H1 (cell line): ENCODE data around the gene LCE1F. TPM values are rescaled to one million over a fixed set of nuclear protein-coding genes. Genes with fewer than 3 reads are reported as not detected.

Experiments used
- CTCF ChIA-PET: fragments of 300-600 bp; sonication (Branson Sonifier 250); formaldehyde crosslinking; loops from one replicate; lab custom pipeline; 2021; ENCODE audit not compliant: partially characterized antibody; lab: Charles Lee
- POLR2A ChIA-PET: fragments of 300-600 bp; sonication (Branson Sonifier 250); formaldehyde crosslinking; loops from one replicate; lab custom pipeline; 2021; ENCODE audit warnings: inconsistent platforms; ENCODE audit not compliant: partially characterized antibody; lab: Charles Lee
- DNase-seq, 2 experiments: peaks; one replicate each; pipeline versions ENCODE4 v3.0.0 to v3.0.0-alpha.2; 2010 to 2022; ENCODE audit warnings: low spot score in 2 of 2, low read depth in 1 of 2, mixed read lengths in 1 of 2
- FAIRE-seq: peaks from 2 replicates; lab custom pipeline; 2011; peaks lifted over from hg19 to GRCh38; lab: Jason Lieb, UNC
- H2AFZ ChIP-seq: 2 replicates; pipeline ENCODE4 v1.8.1; 2012; ENCODE audit warnings: low read length, inconsistent platforms
- H2AK5ac ChIP-seq: 2 replicates; pipeline ENCODE4 v1.6.1; 2013; ENCODE audit warnings: low read depth, low read length
- H2BK120ac ChIP-seq: replicated peaks from 2 replicates; pipeline ENCODE3; 2013; ENCODE audit warnings: low read depth, low read length, inconsistent platforms
- H2BK12ac ChIP-seq: 2 replicates; pipeline ENCODE4 v1.6.1; 2013; ENCODE audit warnings: low read depth, low read length
- H2BK15ac ChIP-seq: 2 replicates; pipeline ENCODE4 v1.6.1; 2013; ENCODE audit warnings: low read length
- H2BK20ac ChIP-seq: 2 replicates; pipeline ENCODE4 v1.6.1; 2013; ENCODE audit warnings: low read length
- H2BK5ac ChIP-seq: 2 replicates; pipeline ENCODE4 v1.6.1; 2013; ENCODE audit warnings: low read depth, low read length
- H3K14ac ChIP-seq: 2 replicates; pipeline ENCODE4 v1.6.1; 2013; ENCODE audit warnings: inconsistent platforms; ENCODE audit not compliant: insufficient read length
- H3K18ac ChIP-seq: 2 replicates; pipeline ENCODE4 v1.6.1; 2013; ENCODE audit warnings: low read length; ENCODE audit errors: extremely low read depth
- H3K23ac ChIP-seq: 2 replicates; pipeline ENCODE4 v1.6.1; 2013; ENCODE audit warnings: inconsistent platforms; ENCODE audit not compliant: insufficient read length
- H3K23me2 ChIP-seq: 2 replicates; pipeline ENCODE4 v1.6.1; 2013; ENCODE audit warnings: low read depth, low read length
- H3K27ac ChIP-seq: 2 replicates; pipeline ENCODE4 v1.6.1; 2011; ENCODE audit warnings: low read depth, low read length, inconsistent platforms
- H3K27me3 ChIP-seq, 4 experiments: replicated peaks in 1 of 4; 1 replicate in 1 of 4; 2 replicates in 3 of 4; pipeline versions ENCODE4 v1.6.1 to v1.8.1; 2011 to 2013; ENCODE audit warnings: low read length in 3 of 4, mild to moderate bottlenecking in 3 of 4, inconsistent platforms in 2 of 4, mixed read lengths in 2 of 4, moderate library complexity in 1 of 4; ENCODE audit not compliant: control insufficient read depth in 3 of 4, insufficient read depth in 3 of 4; ENCODE audit errors: extremely low read depth in 1 of 4
- H3K36me3 ChIP-seq, 4 experiments: 2 replicates each; pipeline versions ENCODE4 v1.6.1 to v1.8.1; 2011 to 2013; ENCODE audit warnings: mild to moderate bottlenecking in 4 of 4, low read length in 3 of 4, moderate library complexity in 2 of 4, control low read depth in 1 of 4, inconsistent platforms in 1 of 4; ENCODE audit not compliant: insufficient read depth in 4 of 4, control insufficient read depth in 2 of 4
- H3K4ac ChIP-seq: replicated peaks from 2 replicates; pipeline ENCODE3; 2013; ENCODE audit warnings: low read length, low read depth, mixed read lengths, inconsistent platforms; ENCODE audit not compliant: insufficient read length
- H3K4me1 ChIP-seq, 4 experiments: replicated peaks in 1 of 4; 1 replicate in 1 of 4; 2 replicates in 3 of 4; pipeline versions ENCODE4 v1.6.1 to v1.8.1; 2011 to 2013; ENCODE audit warnings: low read length in 3 of 4, inconsistent platforms in 2 of 4, mixed read lengths in 1 of 4; ENCODE audit not compliant: insufficient read depth in 4 of 4, control insufficient read depth in 3 of 4
- H3K4me2 ChIP-seq, 2 experiments: 2 replicates each; pipeline versions ENCODE4 v1.6.1 to v1.8.1; 2011 to 2013; ENCODE audit warnings: low read depth in 2 of 2, low read length in 2 of 2, control low read depth in 1 of 2, inconsistent platforms in 1 of 2, mild to moderate bottlenecking in 1 of 2; ENCODE audit not compliant: insufficient read depth in 1 of 2
- H3K4me3 ChIP-seq, 4 experiments: fragments of 200-600, 300-600 bp in 1 of 4; sonication (generic), shearing (Covaris generic), sonication (Bioruptor Twin) in 1 of 4; 2 replicates each; pipeline versions ENCODE4 v1.5.1 to v1.8.1; 2011 to 2016; ENCODE audit warnings: low read length in 4 of 4, low read depth in 3 of 4, control low read depth in 2 of 4, inconsistent platforms in 2 of 4, mild to moderate bottlenecking in 2 of 4, mixed read lengths in 1 of 4, moderate library complexity in 1 of 4; ENCODE audit not compliant: insufficient read depth in 2 of 4; ENCODE audit errors: extremely low read depth in 1 of 4
- H3K56ac ChIP-seq: replicated peaks from 2 replicates; pipeline ENCODE3; 2013; ENCODE audit warnings: low read depth, mild to moderate bottlenecking, mixed read lengths, low read length, inconsistent platforms; ENCODE audit not compliant: insufficient read length
- H3K79me1 ChIP-seq: 2 replicates; pipeline ENCODE4 v1.6.1; 2013; ENCODE audit warnings: low read depth, low read length, control low read depth
- H3K79me2 ChIP-seq, 2 experiments: 2 replicates each; pipeline versions ENCODE4 v1.6.1 to v1.8.1; 2012 to 2013; ENCODE audit warnings: low read length in 2 of 2, mild to moderate bottlenecking in 2 of 2, inconsistent platforms in 1 of 2; ENCODE audit not compliant: insufficient read depth in 2 of 2, control insufficient read depth in 1 of 2
- H3K9ac ChIP-seq, 4 experiments: replicated peaks in 1 of 4; 1 replicate in 1 of 4; 2 replicates in 3 of 4; pipeline versions ENCODE4 v1.6.1 to v1.8.1; 2011 to 2013; ENCODE audit warnings: low read depth in 3 of 4, low read length in 3 of 4, control low read depth in 2 of 4, mild to moderate bottlenecking in 2 of 4, moderate library complexity in 2 of 4, inconsistent platforms in 1 of 4; ENCODE audit errors: extremely low read depth in 1 of 4
- H3K9me3 ChIP-seq, 2 experiments: 2 replicates each; pipeline versions ENCODE4 v1.6.1 to v1.8.1; 2012 to 2013; ENCODE audit warnings: mild to moderate bottlenecking in 2 of 2, moderate library complexity in 2 of 2, control low read depth in 1 of 2, inconsistent platforms in 1 of 2, low read depth in 1 of 2, low read length in 1 of 2, mixed read lengths in 1 of 2; ENCODE audit not compliant: insufficient read depth in 2 of 2
- H4K20me1 ChIP-seq, 2 experiments: replicated peaks in 1 of 2; 2 replicates each; pipeline versions ENCODE3 to v1.8.1; 2011 to 2013; ENCODE audit warnings: inconsistent platforms in 2 of 2, low read length in 2 of 2, mild to moderate bottlenecking in 1 of 2; ENCODE audit not compliant: insufficient read depth in 2 of 2, control insufficient read depth in 1 of 2
- H4K5ac ChIP-seq: 2 replicates; pipeline ENCODE4 v1.6.1; 2013; ENCODE audit warnings: low read length, low read depth, mixed read lengths, inconsistent platforms; ENCODE audit not compliant: insufficient read length
- H4K8ac ChIP-seq: 2 replicates; pipeline ENCODE4 v1.8.0; 2013; ENCODE audit warnings: mild to moderate bottlenecking, moderate library complexity, low read length, inconsistent platforms; ENCODE audit not compliant: insufficient read depth; ENCODE audit errors: extremely low read depth
- H4K91ac ChIP-seq: replicated peaks from 2 replicates; pipeline ENCODE3; 2013; ENCODE audit warnings: low read length, mixed read lengths, inconsistent platforms; ENCODE audit not compliant: insufficient read length
- GTF2F1 ChIP-seq: IDR thresholded peaks from 2 replicates; pipeline ENCODE4 v1.6.1; 2012; ENCODE audit warnings: low read depth, low read length, improper control_type of control experiment, borderline replicate concordance
- MAFK ChIP-seq: IDR thresholded peaks from 2 replicates; pipeline ENCODE4 v1.6.1; 2012; ENCODE audit warnings: low read depth, mild to moderate bottlenecking, improper control_type of control experiment, low read length
- PHF8 ChIP-seq: fragments of 200-600 bp; sonication (generic); conservative IDR thresholded peaks from 2 replicates; pipeline ENCODE4 v1.7.1; 2012; ENCODE audit warnings: low read depth, mild to moderate bottlenecking, inconsistent platforms, low read length, moderate library complexity
- POU5F1 ChIP-seq: IDR thresholded peaks from 2 replicates; pipeline ENCODE4 v1.6.1; 2011; ENCODE audit warnings: low read depth, mild to moderate bottlenecking, low read length, moderate library complexity
- RBBP5 ChIP-seq: IDR thresholded peaks from 2 replicates; pipeline ENCODE4 v1.7.1; 2012; ENCODE audit warnings: low read depth, mild to moderate bottlenecking, inconsistent platforms, low read length, moderate library complexity, borderline replicate concordance
- RFX5 ChIP-seq: IDR thresholded peaks from 2 replicates; pipeline ENCODE4 v1.6.1; 2011; ENCODE audit warnings: low read depth, low read length, improper control_type of control experiment, borderline replicate concordance
- SIRT6 ChIP-seq: IDR thresholded peaks from one replicate; pipeline ENCODE4 v1.7.1; 2012; ENCODE audit warnings: low read length, inconsistent platforms
- SIX5 ChIP-seq: IDR thresholded peaks from 2 replicates; pipeline ENCODE4 v1.6.1; 2011; ENCODE audit warnings: mild to moderate bottlenecking, low read depth, low read length
- TAF1 ChIP-seq: IDR thresholded peaks from 2 replicates; pipeline ENCODE4 v1.6.1; 2011; ENCODE audit warnings: mild to moderate bottlenecking, low read depth, low read length
- ZNF274 ChIP-seq: IDR thresholded peaks from 2 replicates; pipeline ENCODE4 v1.7.0; 2012; ENCODE audit warnings: low read length, borderline replicate concordance; ENCODE audit errors: extremely low read depth
- WGBS, 2 experiments: shearing (Covaris generic) in 1 of 2; methylation state at CpG; one replicate each; pipeline versions ENCODE4 v1.1.6 to v1.1.7; 2013 to 2015; ENCODE audit warnings: low lambda C conversion rate in 2 of 2, mixed read lengths in 2 of 2, inconsistent platforms in 1 of 2, low coverage in 1 of 2, missing lambda C conversion rate in 1 of 2; ENCODE audit not compliant: insufficient replicate concordance in 2 of 2, insufficient coverage in 1 of 2, insufficient read length in 1 of 2; ENCODE audit errors: extremely low coverage in 1 of 2, missing lambda C conversion rate in 1 of 2; 5-methylcytosine and 5-hydroxymethylcytosine counted together
- polyA plus RNA-seq, 7 experiments: library from polyadenylated mRNA; depleted of rRNA in 3 of 7; stranded (reverse) in 5 of 7; unstranded in 2 of 7; fragments of >200 nt in 5 of 7; fragments of 200-250 nt in 2 of 7; gene quantifications; 1 replicate in 5 of 7; 2 replicates in 1 of 7; 4 replicates in 1 of 7; pipeline versions ENCODE4 v1.2.1 to v1.2.3, GENCODE V29; 2011 to 2013; ENCODE audit warnings: missing spikeins in 2 of 7, mixed read lengths in 2 of 7
- total RNA-seq: library from RNA; stranded (reverse); fragmentation: NEBNext Ultra II Directional; extraction: Animal tissue kit (Norgen Biotek cat#: 25700); gene quantifications from 2 replicates; pipeline ENCODE4 v1.2.1, GENCODE V29; 2021

LCE1F gene
- total and polyA plus RNA-seq, 2 of the 8 experiments (the other 6 are each of a cell fraction or from before 2014, with no cell fraction given), result not detected

- Histone ChIP-seq H4K91ac (no peak overlapping the region), H2BK12ac (no peak overlapping the region), H3K9me3 (peaks cover 56 to 77% of the 10 kb centered on the region in 2 experiments), H2BK15ac (no peak overlapping the region), H2BK5ac (no peak overlapping the region), H2AFZ (no peak overlapping the region), H3K79me1 (no peaks in the 10 kb centered on the region), H4K5ac (no peak overlapping the region), H4K8ac (no peak overlapping the region)
- 67% methylated on average over 1 of the region's 1 CpG; no CpG with 5 or more reads in 1 of the 2 experiments for WGBS, 2 experiments
- CTCF ChIA-PET, result interaction anchor here (0.6 kb wide), 1 partner anchor 749 kb away, joined by 3 read pairs; no protein-coding TSS in a partner anchor
- TF ChIP-seq POU5F1 (no peak), ZNF274 (no peak), GTF2F1 (no peak), TAF1 (no peak), SIRT6 (no peak), PHF8 (no peak), SIX5 (no peak), RBBP5 (no peak), RFX5 (no peak), MAFK (no peak)
- TF ChIP-seq, all 59 proteins: peak for 0
- Histone ChIP-seq H3K4me3 (no peak overlapping the region), H3K23me2 (no peaks in the 10 kb centered on the region), H3K4me2 (no peak overlapping the region), H3K4me1 (no peaks in the 10 kb centered on the region), H2BK120ac (no peak overlapping the region), H3K14ac (no peak overlapping the region), H3K4ac (no peak overlapping the region), H3K27me3 (no peaks in the 10 kb centered on the region), H2AK5ac (no peak overlapping the region), H3K27ac (no peak overlapping the region), H3K9ac (no peak overlapping the region), H3K79me2 (no peaks in the 10 kb centered on the region), H2BK20ac (no peak overlapping the region), H4K20me1 (no peaks in the 10 kb centered on the region), H3K56ac (no peak overlapping the region), H3K36me3 (no peaks in the 10 kb centered on the region), H3K23ac (no peak overlapping the region), H3K18ac (no peak overlapping the region)
- FAIRE-seq (no peak), DNase-seq (no peak)
- POLR2A ChIA-PET, result no interaction called here
Observed at GRCh38 chr1:152801333-152801732, 26.4 kb downstream of the LCE1F start.
